K562 (cell line): ENCODE results near the gene TCHP. TPM values are rescaled to one million over a fixed set of nuclear protein-coding genes. Genes with fewer than 3 reads are reported as not detected.

Source experiments
- PRDM10 ChIP-seq: fragments of 450-650 bp; IDR thresholded peaks from 2 replicates; pipeline ENCODE4 v1.6.1; 2018; ENCODE audit not compliant: partially characterized antibody
- RERE ChIP-seq: sonication (generic); formaldehyde crosslinking; IDR thresholded peaks from 2 replicates; pipeline ENCODE4 v1.8.0; 2023; ENCODE audit warnings: missing genetic modification reagents, mild to moderate bottlenecking, borderline replicate concordance
- SP1 ChIP-seq: sonication (generic); formaldehyde crosslinking; IDR thresholded peaks from 2 replicates; pipeline ENCODE4 v1.8.1; 2022; ENCODE audit warnings: mild to moderate bottlenecking, missing genetic modification reagents
- ZNF431 ChIP-seq: sonication (generic); formaldehyde crosslinking; IDR thresholded peaks from 2 replicates; pipeline ENCODE4 v1.8.0; 2022; ENCODE audit warnings: mild to moderate bottlenecking, missing genetic modification reagents
- polyA plus RNA-seq, 8 experiments: library from polyadenylated mRNA; depleted of rRNA in 4 of 8; stranded (reverse) in 5 of 8; unstranded in 3 of 8; fragments of >200 nt; fragmentation: Nextera tagmentation in 2 of 8; fragmentation: Illumina TruSeq in 1 of 8; extraction: Ambion mirVana in 2 of 8; extraction: Trizol in 1 of 8; gene quantifications; 2 replicates each; pipeline versions ENCODE4 v1.2.1 to v1.2.3, GENCODE V29; 2011 to 2014; ENCODE audit warnings: inconsistent platforms in 1 of 8, missing spikeins in 1 of 8
- total RNA-seq, 7 experiments: library from RNA; depleted of rRNA in 6 of 7; stranded (reverse); fragments of >200 nt in 6 of 7; fragmentation: Illumina TruSeq in 2 of 7; extraction: Trizol in 2 of 7; gene quantifications; 2 replicates each; pipeline versions ENCODE4 v1.2.1 to v1.2.3, GENCODE V29; 2011 to 2021; ENCODE audit warnings: low replicate concordance in 1 of 7

Gene TCHP
- total and polyA plus RNA-seq, 9 of the 15 experiments (the other 6 are each of a cell fraction or from before 2014, with no cell fraction given) = 3.4 to 30.4 (median 19.7) TPM

- TF ChIP-seq PRDM10 (no peak), SP1 (CRISPR knock-in tag) (no peak), RERE (CRISPR knock-in tag) (no peak), ZNF431 (CRISPR knock-in tag) (no peak)
- TF ChIP-seq, all 486 proteins: peak for 1
These were observed 41.3 kb upstream of the TCHP start (continued) for GRCh38 chr12:109858764-109859163.
